CD14-positive monocyte (primary cell): ENCODE data around the gene OAT. TPM values are rescaled to one million over a fixed set of nuclear protein-coding genes. Genes with fewer than 3 reads are reported as not detected.
A peak's percentile ranks its signal among the peaks of the same experiment; 100 is the strongest.

ENCODE experiments used
- DNase-seq, 3 donors: peaks; one replicate each; pipeline ENCODE4 v3.0.0-alpha.2; 2011 to 2022
- H2AFZ ChIP-seq: 2 replicates; pipeline ENCODE4 v1.6.0; 2012; ENCODE audit warnings: mild to moderate bottlenecking, low read depth, low read length, inconsistent platforms; ENCODE audit not compliant: insufficient read depth, poor library complexity, severe bottlenecking
- H3K27ac ChIP-seq, 2 donors: 1 replicate in 1 of 2; 2 replicates in 1 of 2; pipeline ENCODE4 v1.5.1; 2012 to 2013; ENCODE audit warnings: low read length in 2 of 2, control low read depth in 1 of 2, inconsistent platforms in 1 of 2, low read depth in 1 of 2, mild to moderate bottlenecking in 1 of 2
- H3K27me3 ChIP-seq, 2 donors: one replicate each; pipeline versions ENCODE4 v1.6.0 to v1.6.1; 2011 to 2013; ENCODE audit warnings: low read length in 2 of 2; ENCODE audit not compliant: control insufficient read depth in 2 of 2, insufficient read depth in 2 of 2
- H3K36me3 ChIP-seq, 2 donors: replicated peaks in 1 of 2; 1 replicate in 1 of 2; 2 replicates in 1 of 2; pipeline versions ENCODE4 v1.5.1 to v1.6.1; 2012 to 2013; ENCODE audit warnings: low read length in 2 of 2, control low read depth in 1 of 2, inconsistent platforms in 1 of 2, mild to moderate bottlenecking in 1 of 2; ENCODE audit not compliant: insufficient read depth in 2 of 2, control insufficient read depth in 1 of 2
- H3K4me1 ChIP-seq, 2 donors: 1 replicate in 1 of 2; 2 replicates in 1 of 2; pipeline versions ENCODE4 v1.5.1 to v1.6.1; 2012 to 2013; ENCODE audit warnings: low read length in 2 of 2, control low read depth in 1 of 2, inconsistent platforms in 1 of 2, mild to moderate bottlenecking in 1 of 2, moderate library complexity in 1 of 2; ENCODE audit not compliant: insufficient read depth in 2 of 2, control insufficient read depth in 1 of 2
- H3K4me2 ChIP-seq: replicated peaks from 2 replicates; pipeline ENCODE3; 2012; ENCODE audit warnings: low read length, moderate library complexity, mild to moderate bottlenecking; ENCODE audit not compliant: poor library complexity, severe bottlenecking; ENCODE audit errors: extremely low read depth
- H3K4me3 ChIP-seq, 3 experiments: fragments of 200-600 bp in 1 of 3; sonication (generic) in 1 of 3; replicated peaks in 1 of 3; 1 replicate in 2 of 3; 2 replicates in 1 of 3; pipeline ENCODE4 v1.5.1; 2011 to 2013; ENCODE audit warnings: low read length in 3 of 3, mild to moderate bottlenecking in 3 of 3, control low read depth in 2 of 3, low read depth in 2 of 3, inconsistent platforms in 1 of 3, moderate library complexity in 1 of 3
- H3K79me2 ChIP-seq: 2 replicates; pipeline ENCODE4 v1.6.0; 2012; ENCODE audit warnings: mild to moderate bottlenecking, control low read depth, inconsistent platforms, low read length, moderate library complexity; ENCODE audit not compliant: insufficient read depth
- H3K9ac ChIP-seq: 2 replicates; pipeline ENCODE4 v1.6.0; 2017; ENCODE audit warnings: low read length, mild to moderate bottlenecking; ENCODE audit not compliant: insufficient read depth, poor library complexity, severe bottlenecking
- H3K9me3 ChIP-seq, 2 donors: replicated peaks in 1 of 2; 1 replicate in 1 of 2; 2 replicates in 1 of 2; pipeline versions ENCODE4 v1.5.1 to v1.6.1; 2012 to 2013; ENCODE audit warnings: low read length in 2 of 2, control low read depth in 1 of 2; ENCODE audit not compliant: control insufficient read depth in 1 of 2, insufficient read depth in 1 of 2
- H4K20me1 ChIP-seq: 2 replicates; pipeline ENCODE4 v1.6.0; 2012; ENCODE audit warnings: mild to moderate bottlenecking, low read length, control low read depth, moderate library complexity; ENCODE audit not compliant: insufficient read depth
- H3K27ac Mint-ChIP-seq, 7 donors: one replicate each; pipeline ENCODE4 v1.8.0; 2020; ENCODE audit warnings: mild to moderate bottlenecking in 7 of 7, mixed read lengths in 7 of 7, moderate library complexity in 6 of 7, inconsistent platforms in 2 of 7
- H3K27me3 Mint-ChIP-seq, 3 donors: one replicate each; pipeline ENCODE4 v1.8.0; 2021 to 2022; ENCODE audit warnings: low read depth in 3 of 3, mild to moderate bottlenecking in 3 of 3, mixed read lengths in 3 of 3, moderate library complexity in 3 of 3, inconsistent platforms in 1 of 3
- H3K36me3 Mint-ChIP-seq, 2 donors: one replicate each; pipeline ENCODE4 v1.8.0; 2020; ENCODE audit warnings: mixed read lengths in 2 of 2, inconsistent platforms in 1 of 2, mild to moderate bottlenecking in 1 of 2
- H3K4me1 Mint-ChIP-seq: one replicate; pipeline ENCODE4 v1.8.0; 2020; ENCODE audit warnings: mild to moderate bottlenecking, mixed read lengths
- H3K4me3 Mint-ChIP-seq, 2 donors: one replicate each; pipeline ENCODE4 v1.8.0; 2020; ENCODE audit warnings: mild to moderate bottlenecking in 2 of 2, mixed read lengths in 2 of 2, moderate library complexity in 1 of 2
- H3K9me3 Mint-ChIP-seq, 7 donors: one replicate each; pipeline ENCODE4 v1.8.0; 2020 to 2022; ENCODE audit warnings: mixed read lengths in 7 of 7, mild to moderate bottlenecking in 6 of 7, moderate library complexity in 6 of 7, inconsistent platforms in 2 of 7
- CTCF ChIP-seq: fragments of 200-600 bp; IDR thresholded peaks from one replicate; pipeline ENCODE4 v1.8.0; 2022; ENCODE audit warnings: antibody characterized with exemption, mild to moderate bottlenecking
- WGBS: methylation state at CpG from one replicate; pipeline ENCODE4 v1.1.5; 2013; ENCODE audit warnings: missing lambda C conversion rate; ENCODE audit not compliant: insufficient coverage; 5-methylcytosine and 5-hydroxymethylcytosine counted together
- intact Hi-C, 2 donors: fragments of 100-400 bp; cut with micrococcal nuclease; formaldehyde crosslinking; loops; one replicate each; pipeline versions ENCODE4 v1.15.0 to v1.15.1; 2023
- polyA minus RNA-seq: library from RNA; depleted of rRNA, polyadenylated mRNA; stranded (reverse); fragments of >200 nt; gene quantifications from 2 replicates; pipeline ENCODE4 v1.2.3, GENCODE V29; 2012
- polyA plus RNA-seq, 3 donors: library from polyadenylated mRNA; depleted of rRNA in 1 of 3; unstranded in 2 of 3; stranded (reverse) in 1 of 3; fragments of 300-500 nt in 2 of 3; fragments of >200 nt in 1 of 3; fragmentation: Illumina TruSeq in 2 of 3; gene quantifications; 1 replicate in 2 of 3; 2 replicates in 1 of 3; pipeline ENCODE4 v1.2.3, GENCODE V29; 2012 to 2021
- total RNA-seq, 12 experiments: library from RNA in 1 of 12; stranded (reverse) in 1 of 12; fragments of 120-200 nt in 1 of 12; gene quantifications; one replicate each; pipeline ENCODE4 v1.2.4 and lab custom pipeline; 2013 to 2026; ENCODE audit warnings: mixed read lengths in 6 of 12, inconsistent platforms in 1 of 12

The OAT gene
- total RNA-seq (2013) = 58.1 TPM
- polyA plus RNA-seq = 10 to 100 TPM; 83.5 to 89.6 (median 87.3) TPM
- 25.1 and 26.3 TPM in 2 replicates for polyA minus RNA-seq
- 85.2 to 161 (median 121) reads per million in 11 experiments for total RNA-seq (lab: John Stamatoyannopoulos, UW)

DNA sequence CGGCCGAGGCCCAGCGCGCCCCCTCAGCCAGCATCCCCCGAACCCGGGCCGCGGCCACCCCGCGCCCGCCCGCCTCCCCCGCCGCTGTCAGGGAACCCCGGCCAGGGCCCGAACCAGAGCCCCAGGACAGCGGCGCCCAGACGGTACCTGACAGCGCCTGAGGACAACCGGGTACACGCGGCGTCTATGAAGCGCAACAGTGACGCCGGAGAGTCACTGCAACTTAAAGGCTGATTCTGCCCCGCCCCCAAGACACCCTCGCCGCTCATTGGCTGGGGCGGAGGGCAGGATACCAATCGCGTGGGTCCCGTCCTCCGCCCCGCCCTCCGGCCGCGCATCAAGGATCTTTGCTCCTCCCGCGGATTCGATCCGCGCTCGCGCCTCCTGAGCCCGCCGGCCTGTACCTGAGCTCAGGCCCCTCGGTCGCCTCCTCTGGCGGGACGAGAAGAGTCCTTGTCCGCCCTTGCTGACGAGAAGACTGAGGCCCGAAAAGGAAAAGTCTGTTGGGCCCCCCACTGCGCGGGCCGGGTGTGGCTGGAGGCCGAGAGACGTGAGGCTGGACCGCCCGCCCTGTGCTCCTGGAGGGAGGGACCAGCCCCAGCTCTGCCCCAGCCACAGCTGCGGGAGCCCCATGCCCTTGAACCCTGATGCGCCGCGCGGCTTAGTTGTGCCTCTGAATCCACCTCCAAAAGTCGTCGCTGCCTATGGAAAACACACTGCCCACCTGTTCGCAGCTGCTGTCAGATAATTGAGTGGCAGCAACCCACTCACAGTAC is at the start of gene OAT:
Gene OAT (minus strand): TSS at position 198 of the 776 bp plus-strand sequence. CDS start 6,752 bp downstream, outside the sequence.
- no peaks in the 10 kb centered on the region for H3K36me3 ChIP-seq
- intact Hi-C loops = no loop called here
- no peak for TF ChIP-seq CTCF

GRCh38 chr10:124467165-124467564 is 48.4 kb upstream of the OAT start:
- Histone ChIP-seq H4K20me1 (peaks cover 15% of the 10 kb centered on the region), H3K4me1 (peaks cover 11 to 15% of the 10 kb centered on the region in 2 donors), H3K79me2 (no peaks in the 10 kb centered on the region), H3K9ac (no peak overlapping the region), H3K4me3 (no peak overlapping the region), H3K27ac (no peak overlapping the region), H3K4me2 (no peak overlapping the region), H3K9me3 (no peaks in the 10 kb centered on the region), H3K36me3 (no peaks in the 10 kb centered on the region), H2AFZ (no peak overlapping the region), H3K27me3 (no peaks in the 10 kb centered on the region)
- 100% methylated on average over 3 of the region's 4 CpGs for WGBS
- Mint-ChIP-seq H3K36me3 (peaks cover 4 to 10% of the 10 kb centered on the region in 2 donors), H3K4me3 (no peak overlapping the region), H3K27ac (no peak overlapping the region), H3K9me3 (peaks cover 0 to 3% (median 0%) of the 10 kb centered on the region in 7 donors), H3K4me1 (peaks cover 24% of the 10 kb centered on the region), H3K27me3 (peaks cover 0 to 4% (median 0%) of the 10 kb centered on the region in 3 donors)
- intact Hi-C loops = loop anchor here in 1 of 2 donors (10.0 kb wide), 1 partner anchor 1312 kb away; the partner anchor contains the start of gene BUB3
- DNase-seq = no peak
- TF ChIP-seq CTCF = no peak

More for the DNA sequence above, at the start of gene OAT:
- Mint-ChIP-seq H3K4me1 (peaks cover 23% of the 10 kb centered on the region), H3K9me3 (peaks cover 0 to 2% (median 0%) of the 10 kb centered on the region in 7 donors), H3K27me3 (peaks cover 28 to 44% (median 39%) of the 10 kb centered on the region in 3 donors), H3K27ac (peak within 1 kb of the TSS; percentile 40 to 90 (median 73)), H3K4me3 (peak within 1 kb of the TSS; percentile 84 to 91), H3K36me3 (peaks cover 2 to 6% of the 10 kb centered on the region in 2 donors)
- peaks cover 35% of the 10 kb centered on the region for H3K79me2 ChIP-seq
- peaks cover 14 to 35% of the 10 kb centered on the region in 2 donors for H3K4me1 ChIP-seq
- peaks cover 23% of the 10 kb centered on the region for H4K20me1 ChIP-seq
- H3K9ac ChIP-seq = peak within 1 kb of the TSS; percentile 82
- peaks cover 9 to 29% of the 10 kb centered on the region in 2 donors for H3K27me3 ChIP-seq
- peak within 1 kb of the TSS; percentile 82 for H3K4me2 ChIP-seq
- peak within 1 kb of the TSS; percentile 59 to 82 (median 60) for H3K4me3 ChIP-seq
- H2AFZ ChIP-seq = peak within 1 kb of the TSS; percentile 90
- H3K9me3 ChIP-seq = no peaks in the 10 kb centered on the region
- DNase-seq = peak; percentile 92 to 96 (median 93)
- 5% methylated on average over 70 of the region's 70 CpGs for WGBS
- peak within 1 kb of the TSS; percentile 6 to 76 for H3K27ac ChIP-seq
